ENCODE data around the gene GNS. TPM values are rescaled to one million over a fixed set of nuclear protein-coding genes. Genes with fewer than 3 reads are reported as not detected.
A peak's percentile ranks its signal among the peaks of the same experiment; 100 is the strongest.

The GNS gene
- total RNA-seq (2014; rRNA removed) (55.1 TPM in 2 replicates), Bru-seq, nascent RNA (percentile 83 among the genes with signal in this experiment), BruChase-seq, experiment 1, labeled RNA remaining after a 6-hour chase (percentile 88 among the genes with signal in this experiment), BruChase-seq, experiment 2, labeled RNA remaining after a 2-hour chase (percentile 85 among the genes with signal in this experiment)
- long read RNA-seq, full-length matches to known transcripts = 215 of 324 reads
- long read RNA-seq, partial matches to known transcripts = 38 of 324 reads
- long read RNA-seq, other reads (novel, unspliced or antisense) = 71 of 324 reads

DNA sequence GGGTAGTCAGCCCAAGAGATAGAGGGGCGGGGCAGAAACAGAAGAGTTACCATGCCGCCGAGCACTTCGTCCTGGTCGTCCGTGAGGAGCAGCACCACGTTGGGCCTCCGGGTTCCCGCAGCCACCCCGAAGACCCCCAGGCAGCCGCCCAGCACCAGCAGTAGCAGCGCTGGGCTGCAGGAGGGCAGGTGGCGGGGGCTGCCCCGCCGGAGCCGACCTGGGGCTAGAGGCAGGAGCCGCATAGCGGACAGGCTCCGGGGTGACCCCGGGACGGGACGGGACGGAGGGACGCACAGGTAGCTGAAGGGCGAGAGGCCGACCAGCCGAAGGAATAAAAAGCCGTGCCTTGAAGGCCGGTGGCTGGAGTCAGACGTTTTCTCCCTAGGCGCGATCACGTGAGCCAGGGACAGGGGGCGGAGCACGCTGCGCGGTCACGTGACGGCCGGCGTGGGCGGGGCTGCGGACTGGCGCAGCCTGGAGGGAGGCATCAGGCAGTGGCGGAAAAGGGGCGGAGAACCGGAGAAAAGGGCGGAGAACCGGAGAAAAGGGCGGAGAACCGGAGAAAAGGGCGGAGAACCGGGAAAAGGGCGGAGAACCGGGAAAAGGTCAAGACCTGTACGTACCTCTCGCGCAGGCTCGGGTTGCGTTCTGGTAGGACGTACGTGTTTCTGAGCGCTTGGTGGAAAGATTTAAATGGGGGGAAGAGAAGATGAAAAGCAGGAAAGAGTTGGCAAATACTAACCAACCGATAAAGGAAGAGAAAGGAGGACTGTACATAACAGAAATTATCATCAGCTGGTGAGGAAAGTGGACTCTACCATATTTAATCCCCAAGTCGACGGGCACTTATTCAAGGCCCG is at the start of gene GNS:
GNS (minus strand) TSS at position 372 of the 860 bp plus-strand sequence; CDS start at position 242, 130 bp downstream.
- H3K9me2 ChIP-seq (replicated peaks; ENCODE audit: low read length) = no peaks in the 10 kb centered on the region
- H3K27me3 ChIP-seq (ENCODE audit: low read length) = no peaks in the 10 kb centered on the region
- BruUV-seq (replicated peaks) = no TSS peak
- ATAC-seq = peak; percentile 93
- peak within 1 kb of the TSS; percentile 87 for H3K4me2 ChIP-seq (ENCODE audit: low read length)
- H3K4me3 ChIP-seq (ENCODE audit: low read length) = peak within 1 kb of the TSS; percentile 97
- no peaks in the 10 kb centered on the region for H3F3A ChIP-seq (ENCODE audit: low read length, unreplicated experiment)
- peaks cover 34% of the 10 kb centered on the region for H3K79me2 ChIP-seq (ENCODE audit: low read length)
- H3K36me3 ChIP-seq (ENCODE audit: low read depth, low read length) = no peaks in the 10 kb centered on the region
- DNase-seq = peak; percentile 96
- H2AFZ ChIP-seq (ENCODE audit: low read length) = peak within 1 kb of the TSS; percentile 100
- peaks cover 14% of the 10 kb centered on the region; the same call in 1 of the 2 replicates for H3K4me1 ChIP-seq (ENCODE audit: insufficient read depth, low read length)
- peak within 1 kb of the TSS; percentile 36 for H3K27ac ChIP-seq (ENCODE audit: low read length)
- intact Hi-C loops (cut with micrococcal nuclease) = no loop called here
- CTCF ChIA-PET = no interaction called here
- POLR2A ChIA-PET (ENCODE audit: unreplicated experiment) = no interaction called here
- H3K9ac ChIP-seq (ENCODE audit: low read length) = peak within 1 kb of the TSS; percentile 76
- no peaks in the 10 kb centered on the region for H3K9me3 ChIP-seq (ENCODE audit: low read length)
- TF ChIP-seq, protein P1, sequence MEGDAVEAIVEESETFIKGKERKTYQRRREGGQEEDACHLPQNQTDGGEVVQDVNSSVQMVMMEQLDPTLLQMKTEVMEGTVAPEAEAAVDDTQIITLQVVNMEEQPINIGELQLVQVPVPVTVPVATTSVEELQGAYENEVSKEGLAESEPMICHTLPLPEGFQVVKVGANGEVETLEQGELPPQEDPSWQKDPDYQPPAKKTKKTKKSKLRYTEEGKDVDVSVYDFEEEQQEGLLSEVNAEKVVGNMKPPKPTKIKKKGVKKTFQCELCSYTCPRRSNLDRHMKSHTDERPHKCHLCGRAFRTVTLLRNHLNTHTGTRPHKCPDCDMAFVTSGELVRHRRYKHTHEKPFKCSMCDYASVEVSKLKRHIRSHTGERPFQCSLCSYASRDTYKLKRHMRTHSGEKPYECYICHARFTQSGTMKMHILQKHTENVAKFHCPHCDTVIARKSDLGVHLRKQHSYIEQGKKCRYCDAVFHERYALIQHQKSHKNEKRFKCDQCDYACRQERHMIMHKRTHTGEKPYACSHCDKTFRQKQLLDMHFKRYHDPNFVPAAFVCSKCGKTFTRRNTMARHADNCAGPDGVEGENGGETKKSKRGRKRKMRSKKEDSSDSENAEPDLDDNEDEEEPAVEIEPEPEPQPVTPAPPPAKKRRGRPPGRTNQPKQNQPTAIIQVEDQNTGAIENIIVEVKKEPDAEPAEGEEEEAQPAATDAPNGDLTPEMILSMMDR (conservative IDR thresholded peaks at IDR 0.05; ENCODE audit: low read depth, low read length) = no peak
- TF ChIP-seq EZH2phosphoT487 (IDR thresholded peaks at IDR 0.05; ENCODE audit: borderline replicate concordance, low read length) (no peak), EZH2 (IDR thresholded peaks at IDR 0.05; ENCODE audit: low read length, unreplicated experiment) (no peak)
- H4K20me1 ChIP-seq (ENCODE audit: low read length) = no peaks in the 10 kb centered on the region

GRCh38 chr12:64808110-64808509 is 48.9 kb upstream of the GNS start:
- Histone ChIP-seq H3K27ac (ENCODE audit: low read length) (no peak overlapping the region), H3K9ac (ENCODE audit: low read length) (no peak overlapping the region), H3K9me3 (ENCODE audit: low read length) (no peaks in the 10 kb centered on the region), H3K4me2 (ENCODE audit: low read length) (no peak overlapping the region), H2AFZ (ENCODE audit: low read length) (no peak overlapping the region), H3K4me1 (ENCODE audit: insufficient read depth, low read length) (peaks cover 38% of the 10 kb centered on the region), H3K4me3 (ENCODE audit: low read length) (no peak overlapping the region), H3K9me2 (replicated peaks; ENCODE audit: low read length) (no peaks in the 10 kb centered on the region), H3F3A (ENCODE audit: low read length, unreplicated experiment) (no peaks in the 10 kb centered on the region), H4K20me1 (ENCODE audit: low read length) (no peaks in the 10 kb centered on the region), H3K36me3 (ENCODE audit: low read depth, low read length) (no peaks in the 10 kb centered on the region), H3K79me2 (ENCODE audit: low read length) (no peaks in the 10 kb centered on the region), H3K27me3 (ENCODE audit: low read length) (no peaks in the 10 kb centered on the region)
- POLR2A ChIA-PET (ENCODE audit: unreplicated experiment) = no interaction called here
- TF ChIP-seq EZH2 (IDR thresholded peaks at IDR 0.05; ENCODE audit: low read length, unreplicated experiment) (no peak), EZH2phosphoT487 (IDR thresholded peaks at IDR 0.05; ENCODE audit: borderline replicate concordance, low read length) (no peak)
- TF ChIP-seq, protein P1 (conservative IDR thresholded peaks at IDR 0.05; ENCODE audit: low read depth, low read length) = no peak
- BruUV-seq (replicated peaks) = no TSS peak
- CTCF ChIA-PET = no interaction called here
- intact Hi-C loops (cut with micrococcal nuclease) = no loop called here
- no peak for ATAC-seq
- no peak for DNase-seq

Measured in PC-3 (cell line).